IPS DF 4.7 (cell line): Measurements from ENCODE around the gene STRBP.
"Not testable (repeated sequence)": the region's sequence is repeated elsewhere in the genome, so short reads cannot be mapped to it uniquely, and the experiment has no call there.

Source experiments
- DNase-seq: peaks from one replicate; pipeline ENCODE4 v3.0.0-alpha.2; 2013; ENCODE audit warnings: low spot score; ENCODE audit errors: extremely low read depth

STRBP gene

DNA sequence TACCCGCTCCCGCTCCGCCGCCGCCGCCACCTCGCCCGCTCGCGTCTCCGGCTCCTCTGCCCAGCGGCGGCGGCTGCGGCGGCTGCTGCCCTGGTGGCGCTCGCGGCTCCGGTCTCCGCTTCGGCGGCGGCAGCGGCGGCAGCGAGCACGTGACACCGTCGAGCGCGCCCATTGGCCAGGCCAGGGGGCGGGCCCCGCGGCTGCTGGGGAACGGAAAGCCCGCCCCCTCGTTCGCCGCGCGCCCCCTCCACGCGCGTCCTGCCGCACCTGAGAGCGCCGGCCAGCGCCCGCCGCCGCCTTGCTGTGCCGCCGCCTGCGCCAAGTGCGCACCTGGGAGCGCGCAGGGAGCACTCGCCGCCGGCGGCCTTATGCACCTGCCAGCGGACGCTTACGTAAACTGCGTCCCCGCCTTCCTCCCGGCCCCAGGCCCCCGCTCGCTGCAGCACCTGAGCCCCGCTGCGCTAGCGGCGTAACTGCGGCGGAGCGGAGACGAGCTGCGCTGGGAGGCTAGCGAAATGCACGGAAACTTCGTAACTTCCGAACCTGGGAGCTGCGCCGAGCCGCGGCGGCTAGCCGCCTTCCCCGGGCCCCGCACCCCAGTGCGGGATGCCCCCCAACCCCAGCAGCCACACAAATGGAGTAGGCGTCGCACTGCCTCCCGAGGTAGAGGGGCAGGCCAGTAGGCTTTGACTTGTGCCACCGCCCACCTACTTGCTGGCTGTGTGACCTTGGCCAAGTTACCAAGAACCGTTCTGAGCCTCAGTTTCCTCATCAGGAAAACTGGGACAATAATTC lies at the start of gene STRBP:
Gene STRBP (minus strand): TSS at position 122 of the 795 bp plus-strand sequence. CDS start 84,452 bp downstream, outside the sequence.
- peak; percentile 58 for DNase-seq

- DNase-seq, result no peak
These were observed 47.8 kb upstream of the STRBP start for GRCh38 chr9:123316053-123316718.

DNA sequence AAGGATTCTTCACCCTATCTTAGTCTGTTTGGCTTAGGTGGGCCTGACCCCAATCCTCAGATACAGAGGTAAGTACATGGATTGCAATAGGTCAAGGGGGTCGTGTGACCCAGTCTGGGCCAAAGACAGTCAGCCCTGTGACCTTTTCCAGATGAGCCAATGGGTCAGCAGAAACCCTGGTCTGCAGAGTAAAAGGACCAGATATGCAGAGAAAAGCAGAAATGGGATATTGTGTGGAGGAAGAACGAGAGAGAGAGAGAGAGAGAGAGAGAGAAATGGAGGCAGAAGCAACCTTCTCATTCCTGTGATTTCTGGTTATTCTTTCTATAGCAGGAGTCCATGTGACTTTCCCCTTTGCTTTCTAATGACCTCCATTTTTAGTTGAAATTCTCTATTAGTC lies 47.2 kb upstream of the STRBP start:
- DNase-seq, result no peak

- DNase-seq, result no peak
These were observed 46.2 kb upstream of the STRBP start for GRCh38 chr9:123314617-123315016.

DNA sequence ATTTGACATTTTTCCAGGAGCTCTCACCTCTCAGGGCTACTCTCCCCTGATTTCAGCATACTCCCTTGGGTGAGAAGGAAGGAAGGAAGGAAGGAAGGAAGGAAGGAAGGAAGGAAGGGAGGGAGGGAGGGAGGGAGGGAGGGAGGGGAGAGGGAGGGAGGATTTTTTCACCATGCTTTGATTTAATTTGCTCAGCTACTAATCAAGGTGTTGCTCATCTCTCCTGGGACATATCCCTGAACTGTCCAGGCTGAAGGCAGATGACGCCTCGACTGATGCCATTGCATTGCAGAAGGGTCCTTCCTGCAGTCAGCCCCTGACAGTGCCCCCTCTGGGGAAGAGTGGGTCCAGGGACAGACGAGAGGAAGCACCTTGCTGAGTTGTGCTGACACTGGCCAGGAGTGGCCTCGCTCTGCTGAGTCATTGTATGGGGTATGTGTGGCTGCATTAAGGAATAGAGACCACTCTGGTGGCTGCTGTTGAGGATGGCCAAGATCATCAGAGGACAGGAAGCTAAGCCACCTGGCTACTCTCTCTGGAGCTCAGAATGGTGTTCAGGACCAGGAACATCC lies 44.0 kb upstream of the STRBP start:
- no peak for DNase-seq

DNA sequence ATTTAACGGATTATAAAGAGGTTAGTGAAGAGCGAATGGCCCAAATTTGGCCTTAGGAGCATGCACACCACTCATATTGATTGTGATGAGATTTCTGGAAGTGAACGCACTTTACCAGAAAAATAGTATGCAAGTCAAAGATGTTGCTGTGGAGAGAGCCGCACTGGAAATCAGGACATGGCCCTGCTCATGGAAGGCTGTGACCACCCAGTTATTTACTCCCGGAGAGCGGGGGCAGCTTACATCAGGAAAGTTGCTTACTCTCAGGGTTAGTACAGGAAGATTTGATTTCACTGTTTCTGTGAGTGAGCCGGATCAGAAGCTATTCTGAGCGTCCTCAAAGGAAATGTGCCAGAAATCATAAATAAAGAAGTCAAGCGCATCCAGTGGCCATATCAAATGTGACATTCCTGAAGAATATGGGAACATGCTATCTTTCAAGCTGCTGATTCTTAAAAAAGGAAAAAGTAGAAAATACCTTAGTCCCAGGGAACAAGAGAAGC lies 42.9 kb upstream of the STRBP start:
- no peak for DNase-seq

- no peak for DNase-seq
These were observed 42.3 kb upstream of the STRBP start for GRCh38 chr9:123310551-123311249.

- DNase-seq, result no peak
These were observed 41.2 kb upstream of the STRBP start for GRCh38 chr9:123309611-123310010.

DNA sequence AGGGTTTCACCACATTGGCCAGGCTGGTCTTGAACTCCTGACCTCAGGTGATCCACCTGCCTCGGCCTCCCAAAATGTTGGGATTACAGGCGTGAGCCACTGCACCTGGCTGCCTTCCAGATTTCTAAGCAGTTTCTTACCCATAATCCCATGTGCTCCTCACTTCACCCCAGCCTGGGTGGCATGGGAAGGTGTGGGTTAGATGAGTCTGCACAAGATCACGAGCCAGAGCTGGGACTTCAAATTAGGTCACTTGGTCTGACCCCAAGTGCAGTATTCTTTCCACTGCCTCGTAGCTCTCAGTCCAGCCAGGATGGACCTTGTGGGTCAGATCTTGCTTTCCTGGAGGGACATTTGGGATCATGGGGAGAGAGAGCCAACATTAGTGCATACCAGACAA lies 37.5 kb upstream of the STRBP start:
- no peak for DNase-seq

- DNase-seq, result no peak
These were observed 35.9 kb upstream of the STRBP start for GRCh38 chr9:123304340-123304691.

DNA sequence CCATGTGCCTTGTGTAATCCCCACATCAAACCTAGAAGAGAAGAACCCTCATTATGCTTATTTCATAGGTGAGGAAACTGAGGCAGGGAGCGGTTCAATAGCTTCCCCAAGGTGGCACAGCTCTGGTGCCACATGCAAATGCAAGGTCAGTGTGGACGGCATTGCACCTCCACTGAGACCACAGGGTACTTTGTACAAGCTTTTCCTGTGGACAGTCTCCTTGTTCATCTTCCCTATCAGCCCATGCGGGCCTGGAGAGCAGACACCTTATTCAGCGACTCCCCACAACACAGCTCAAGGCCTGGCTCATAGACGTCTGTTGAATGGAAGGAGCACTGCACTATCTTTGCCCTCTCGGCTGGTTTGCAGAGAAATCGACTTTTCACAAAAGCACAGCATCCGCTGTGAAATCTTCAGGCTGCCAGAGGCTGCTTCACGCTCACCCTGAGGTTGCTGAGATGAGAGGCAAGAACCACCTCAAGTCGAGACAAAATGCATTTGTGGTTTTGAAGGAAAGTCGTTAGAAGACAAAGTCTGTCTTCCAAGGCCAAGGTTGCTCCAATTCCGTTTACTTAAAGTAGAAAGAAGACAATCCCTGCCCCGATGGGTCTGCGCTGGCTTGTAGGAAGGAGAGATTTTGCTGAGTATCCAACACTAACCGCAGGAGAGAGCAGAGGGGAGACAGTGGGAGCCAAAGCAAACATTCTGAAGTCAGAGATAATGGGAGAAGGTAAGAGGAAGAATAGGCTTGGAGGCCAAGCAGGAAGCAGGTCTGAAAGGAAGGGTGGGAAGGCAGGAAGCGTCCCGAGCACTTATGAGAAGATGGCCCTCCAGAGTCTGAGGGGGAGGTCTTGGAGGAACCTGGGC lies 34.2 kb upstream of the STRBP start:
- no peak for DNase-seq

DNA sequence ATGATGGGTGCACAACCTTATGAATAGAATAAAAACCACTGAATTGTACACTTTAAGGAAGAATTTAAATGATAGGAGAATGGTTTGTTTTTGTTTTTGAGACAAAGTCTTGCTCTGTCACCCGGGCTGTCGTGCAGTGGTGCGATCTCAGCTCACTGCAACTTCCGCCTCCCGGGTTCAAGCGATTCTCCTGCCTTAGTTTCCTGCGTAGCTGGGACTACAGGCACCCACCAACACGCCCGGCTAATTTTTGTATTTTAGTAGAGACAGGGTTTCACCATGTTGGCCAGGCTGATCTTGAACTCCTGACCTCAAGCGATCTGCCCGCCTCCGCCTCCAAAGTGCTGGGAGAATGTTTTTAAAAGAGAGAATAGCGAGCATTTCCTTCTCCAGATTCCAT lies 33.5 kb upstream of the STRBP start:
- DNase-seq, result not testable (repeated sequence)

DNA sequence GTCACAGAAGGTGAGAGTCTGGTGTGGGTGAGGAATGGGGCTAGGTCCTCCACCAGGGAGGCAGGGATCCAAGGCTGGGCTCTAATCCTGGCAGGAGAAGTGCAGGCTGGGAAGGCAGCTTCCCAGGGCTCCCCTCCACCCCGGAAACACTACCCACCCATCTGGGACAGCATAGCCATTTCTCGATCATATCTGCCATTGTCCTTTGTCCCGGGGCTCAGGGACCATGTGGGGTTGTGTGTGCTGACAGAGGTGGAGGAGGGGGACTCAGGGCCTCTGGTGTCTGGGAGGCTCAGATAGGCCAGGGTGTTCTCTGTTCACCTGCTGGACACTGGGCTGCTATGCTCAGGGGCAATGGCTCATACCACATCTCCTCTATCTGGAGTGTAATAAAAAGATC lies 32.2 kb upstream of the STRBP start:
- no peak for DNase-seq

DNA sequence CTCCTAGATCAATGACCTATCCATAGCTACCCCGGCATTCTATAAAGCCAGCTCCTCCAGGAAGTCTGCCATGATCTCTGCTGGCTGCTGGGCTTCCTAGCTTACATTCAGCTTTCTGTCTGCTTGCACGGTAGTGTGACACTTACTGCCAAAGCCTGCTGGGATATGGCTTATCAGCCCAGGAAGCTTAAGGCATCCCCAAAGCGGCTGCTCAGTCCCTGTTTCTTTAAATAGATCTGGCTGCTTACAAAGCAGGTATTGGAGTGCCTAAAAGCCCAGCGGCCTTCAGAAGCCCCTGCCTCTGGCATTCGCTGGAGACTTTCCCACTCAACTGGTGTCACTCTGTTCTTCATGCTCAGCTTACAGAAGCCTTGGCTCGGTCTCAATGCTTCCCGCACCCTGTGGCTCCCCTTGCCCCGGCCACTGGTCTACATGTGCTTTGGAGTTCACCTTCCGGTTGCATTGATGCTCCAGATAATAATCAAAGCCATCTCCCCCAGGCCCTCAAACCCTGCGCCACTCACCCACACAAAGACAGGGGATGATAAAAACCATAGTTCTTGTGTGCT lies 31.3 kb upstream of the STRBP start:
- DNase-seq, result no peak

- no peak for DNase-seq
These were observed 27.8 kb upstream of the STRBP start for GRCh38 chr9:123296174-123296573.

DNA sequence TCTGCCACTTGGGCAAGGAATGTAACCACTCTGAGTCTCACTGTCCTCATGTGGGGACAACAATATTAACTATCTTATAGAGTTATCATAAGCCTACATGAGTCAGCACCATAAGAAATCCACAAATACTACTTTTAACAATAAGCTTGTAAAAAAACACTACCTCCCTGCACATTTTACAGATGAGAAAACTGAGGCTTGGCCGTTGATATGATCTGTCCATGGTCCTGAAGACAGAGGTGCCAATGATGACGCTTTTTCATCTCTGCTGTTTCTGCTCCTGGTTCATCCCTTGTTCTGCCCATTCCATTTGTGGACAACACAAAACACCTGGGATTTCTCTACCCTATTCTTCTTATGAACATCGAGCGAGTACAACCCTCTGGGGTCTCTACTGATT lies 23.4 kb upstream of the STRBP start:
- DNase-seq, result no peak

DNA sequence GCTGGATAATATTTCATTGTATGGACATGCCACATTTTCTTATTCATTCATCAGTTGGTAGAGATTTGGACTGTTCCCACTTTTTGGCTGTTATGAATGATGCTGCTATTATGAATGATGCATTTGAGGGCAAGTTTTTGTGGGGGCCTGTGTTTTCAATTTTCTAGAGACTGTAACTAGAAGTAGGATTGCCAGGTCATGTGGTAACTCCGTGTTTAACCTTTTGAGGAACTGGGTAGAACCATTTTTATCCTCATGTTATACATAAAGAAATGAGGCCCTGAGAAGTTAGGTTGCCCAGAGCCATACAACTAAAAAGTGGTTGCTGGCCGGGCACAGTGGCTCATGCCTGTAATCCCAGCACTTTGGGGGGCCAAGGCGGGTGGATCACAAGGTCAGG lies 22.4 kb upstream of the STRBP start:
- DNase-seq, result no peak

- DNase-seq, result no peak
These were observed 19.3 kb upstream of the STRBP start for GRCh38 chr9:123287639-123288038.

DNA sequence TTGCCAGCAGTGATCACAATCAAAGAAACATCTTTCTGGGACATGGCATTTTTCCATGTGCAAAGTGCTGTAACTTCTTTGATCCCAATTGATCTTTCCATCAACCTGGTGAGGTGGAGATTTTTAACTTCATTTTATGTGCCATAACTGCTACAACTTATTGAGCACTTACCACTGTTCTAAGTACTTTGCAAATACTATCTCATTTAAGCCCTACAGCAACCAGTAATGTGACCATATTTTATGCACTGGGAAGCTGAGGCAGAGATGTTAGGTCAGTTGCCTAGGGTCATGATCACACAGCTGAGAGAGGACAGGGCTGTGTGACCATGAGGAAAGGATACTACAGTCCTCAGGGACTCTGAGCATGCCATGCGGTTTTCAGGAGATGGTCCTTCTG lies 17.9 kb upstream of the STRBP start:
- no peak for DNase-seq

- DNase-seq, result no peak
These were observed 16.3 kb upstream of the STRBP start for GRCh38 chr9:123284656-123285055.

DNA sequence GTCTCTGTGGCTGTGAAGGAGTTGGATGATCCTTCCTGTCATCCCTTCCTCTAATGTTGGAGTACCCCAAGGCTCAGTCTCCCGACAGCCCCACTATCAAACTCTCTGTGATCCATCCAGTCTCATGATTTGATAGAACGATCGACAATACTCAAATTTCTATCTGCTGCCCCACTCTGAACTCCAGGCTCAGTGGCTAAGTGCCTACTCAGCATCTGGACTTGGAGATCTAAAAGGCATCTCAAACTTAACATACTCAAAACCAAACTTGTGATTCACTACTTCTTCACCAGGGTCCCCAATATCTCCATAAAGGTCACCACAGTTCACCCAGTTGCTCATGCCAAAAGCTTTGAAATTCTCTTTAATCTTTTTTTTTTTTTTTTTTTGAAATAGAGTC lies 15.1 kb upstream of the STRBP start:
- no peak for DNase-seq
